ENCODE results near the gene BST2. TPM values are rescaled to one million over a fixed set of nuclear protein-coding genes. Genes with fewer than 3 reads are reported as not detected.

Gene BST2
- total RNA-seq, 1 experiment from 2014 or later, result 22.8 TPM

- Mint-ChIP-seq H3K27me3 (ENCODE audit: low read depth) (peaks cover 23% of the 10 kb centered on the region), H3K4me3 (no peak overlapping the region), H3K27ac (no peak overlapping the region), H3K9me3 (no peaks in the 10 kb centered on the region), H3K4me1 (peaks cover 43% of the 10 kb centered on the region), H3K36me3 (no peaks in the 10 kb centered on the region)
- DNase-seq (ENCODE audit: low spot score) (no peak), ATAC-seq (no peak)
- ChIA-PET CTCF (interaction anchor here (0.8 to 2.1 kb wide), 6 partner anchors 8 to 120 kb away, joined by 3 to 8 read pairs (median 4); no protein-coding TSS in a partner anchor), POLR2A (interaction anchor here (0.6 to 1.1 kb wide), 2 partner anchors 8 to 56 kb away, joined by 3 to 4 read pairs; no protein-coding TSS in a partner anchor)
- TF ChIP-seq ZNF219 (CRISPR knock-in tag; IDR thresholded peaks at IDR 0.05; ENCODE audit: borderline replicate concordance) (no peak), TEAD1 (CRISPR knock-in tag; IDR thresholded peaks at IDR 0.05) (no peak), GTF2I (CRISPR knock-in tag; conservative IDR thresholded peaks at IDR 0.05) (no peak), ZMAT4 (CRISPR knock-in tag; IDR thresholded peaks at IDR 0.05) (no peak), ZNF416 (CRISPR knock-in tag; IDR thresholded peaks at IDR 0.05) (no peak)
Observed at GRCh38 chr19:17411801-17412200, 6.4 kb upstream of the BST2 start.

- H3K27me3 Mint-ChIP-seq (ENCODE audit: low read depth), result peaks cover 9% of the 10 kb centered on the region
- CTCF ChIA-PET, result no interaction called here
Observed at GRCh38 chr19:17409990-17410389, 4.6 kb upstream of the BST2 start.

More at GRCh38 chr19:17409990-17410389, 4.6 kb upstream of the BST2 start:
- H3K9me3 Mint-ChIP-seq, result no peaks in the 10 kb centered on the region
- peaks cover 47% of the 10 kb centered on the region for H3K4me1 Mint-ChIP-seq
- TF ChIP-seq ZNF532 (CRISPR knock-in tag; IDR thresholded peaks at IDR 0.05; ENCODE audit: borderline replicate concordance), result no peak
- TF ChIP-seq ZNF138 (CRISPR knock-in tag; conservative IDR thresholded peaks at IDR 0.05), result no peak
- TF ChIP-seq EMX1 (CRISPR knock-in tag; IDR thresholded peaks at IDR 0.05), result no peak
- TF ChIP-seq FOXP1 (CRISPR knock-in tag; IDR thresholded peaks at IDR 0.05; ENCODE audit: borderline replicate concordance), result no peak
- TF ChIP-seq RORB (CRISPR knock-in tag; IDR thresholded peaks at IDR 0.05), result no peak
- no peak for TF ChIP-seq USF2 (CRISPR knock-in tag; IDR thresholded peaks at IDR 0.05)
- no peak for TF ChIP-seq ZNF423 (CRISPR knock-in tag; IDR thresholded peaks at IDR 0.05)
- no peak for TF ChIP-seq NFE2L1 (CRISPR knock-in tag; IDR thresholded peaks at IDR 0.05)
- TF ChIP-seq TCF7 (CRISPR knock-in tag; IDR thresholded peaks at IDR 0.05; ENCODE audit: low read depth), result no peak
- TF ChIP-seq ETV6 (CRISPR knock-in tag; IDR thresholded peaks at IDR 0.05), result no peak
- TF ChIP-seq OVOL2 (CRISPR knock-in tag; IDR thresholded peaks at IDR 0.05; ENCODE audit: borderline replicate concordance), result no peak
- no peak for TF ChIP-seq AR (CRISPR knock-in tag; IDR thresholded peaks at IDR 0.05)
- TF ChIP-seq ATF3 (CRISPR knock-in tag; conservative IDR thresholded peaks at IDR 0.05), result no peak
- no peak for TF ChIP-seq JUN (CRISPR knock-in tag; IDR thresholded peaks at IDR 0.05)
- TF ChIP-seq HMGXB4 (CRISPR knock-in tag; IDR thresholded peaks at IDR 0.05), result no peak
- no peak for TF ChIP-seq SMAD3 (CRISPR knock-in tag; IDR thresholded peaks at IDR 0.05; ENCODE audit: borderline replicate concordance)
- no peaks in the 10 kb centered on the region for H3K36me3 Mint-ChIP-seq
- no peak overlapping the region for H3K4me3 Mint-ChIP-seq
- no peak for ATAC-seq
- POLR2A ChIA-PET, result no interaction called here
- H3K27ac Mint-ChIP-seq, result no peak overlapping the region
- no peak for DNase-seq (ENCODE audit: low spot score)
